GM19438 (cell line): ENCODE data around the gene ZMYM2.

Source experiments
- ATAC-seq: cut with Tn5 transposase; IDR thresholded peaks from one replicate; pipeline ENCODE4 v1.9.1; 2021; ENCODE audit warnings: low read depth; ENCODE audit not compliant: unreplicated experiment

The ZMYM2 gene

GRCh38 chr13:20130012-20130411, 171.5 kb downstream of the ZMYM2 start:
- no peak for ATAC-seq

DNA sequence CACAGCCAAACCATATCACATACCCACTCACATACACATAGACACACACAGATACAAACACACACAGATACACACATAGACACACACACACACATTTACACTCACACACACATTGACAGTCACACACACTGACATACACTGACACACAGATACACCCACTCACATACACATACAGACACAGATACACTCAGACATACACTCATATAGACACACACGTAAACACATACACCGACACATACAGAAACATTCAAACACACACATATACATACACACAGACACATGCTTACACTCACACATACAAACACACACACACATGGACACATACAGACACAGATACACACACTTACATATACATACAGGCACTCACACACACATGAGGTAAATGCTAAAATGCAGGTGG, 172.1 kb downstream of the ZMYM2 start:
- ATAC-seq, result no peak

- no peak for ATAC-seq
These were observed 172.7 kb downstream of the ZMYM2 start for GRCh38 chr13:20131057-20131832.

DNA sequence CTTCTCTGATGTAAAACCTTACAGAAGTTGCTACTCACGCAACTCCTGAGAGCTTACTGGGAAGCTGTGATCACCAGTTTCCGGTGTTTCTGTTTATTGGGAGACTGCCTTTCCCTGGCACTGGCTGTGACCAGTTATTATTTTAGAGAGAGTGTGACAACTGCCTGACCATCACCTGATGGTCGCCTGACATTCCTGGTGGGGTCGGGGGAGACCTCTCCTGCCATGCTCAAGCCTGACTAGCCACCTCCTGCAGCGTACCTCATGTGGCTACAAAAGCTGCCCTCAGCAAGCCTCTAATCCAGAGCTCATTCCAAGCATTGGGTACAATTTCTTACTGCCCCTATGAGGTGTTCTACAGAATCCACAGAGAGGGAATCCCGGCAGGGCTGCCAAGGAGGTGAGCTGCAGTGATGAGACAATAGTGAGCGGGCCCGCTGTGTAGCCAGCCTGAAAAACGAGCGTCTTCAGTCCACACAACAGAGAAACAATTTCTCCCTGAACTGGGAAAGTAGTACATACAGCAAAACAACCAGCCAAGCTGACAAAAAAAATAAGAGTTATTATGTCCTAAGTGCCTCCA, 173.6 kb downstream of the ZMYM2 start:
- no peak for ATAC-seq

DNA sequence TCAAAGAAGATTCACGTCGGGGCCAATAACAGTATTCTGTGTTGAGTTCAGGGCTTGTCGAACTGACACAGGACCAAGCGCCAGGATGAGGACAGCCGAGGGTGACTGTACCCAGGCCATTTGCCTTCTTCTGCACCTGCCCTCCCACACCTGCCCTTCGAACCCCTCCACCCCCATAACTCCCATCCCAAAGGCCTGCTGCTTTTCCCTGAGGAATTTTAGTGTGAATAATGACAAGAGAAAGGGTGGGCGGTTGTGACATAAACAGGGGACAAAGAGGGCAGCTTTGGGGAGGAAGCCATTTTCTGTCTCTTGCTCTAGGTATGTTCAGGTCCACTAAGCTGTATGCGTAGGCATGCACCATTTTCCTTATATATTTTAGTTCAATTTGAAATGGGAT, 176.2 kb downstream of the ZMYM2 start:
- no peak for ATAC-seq

DNA sequence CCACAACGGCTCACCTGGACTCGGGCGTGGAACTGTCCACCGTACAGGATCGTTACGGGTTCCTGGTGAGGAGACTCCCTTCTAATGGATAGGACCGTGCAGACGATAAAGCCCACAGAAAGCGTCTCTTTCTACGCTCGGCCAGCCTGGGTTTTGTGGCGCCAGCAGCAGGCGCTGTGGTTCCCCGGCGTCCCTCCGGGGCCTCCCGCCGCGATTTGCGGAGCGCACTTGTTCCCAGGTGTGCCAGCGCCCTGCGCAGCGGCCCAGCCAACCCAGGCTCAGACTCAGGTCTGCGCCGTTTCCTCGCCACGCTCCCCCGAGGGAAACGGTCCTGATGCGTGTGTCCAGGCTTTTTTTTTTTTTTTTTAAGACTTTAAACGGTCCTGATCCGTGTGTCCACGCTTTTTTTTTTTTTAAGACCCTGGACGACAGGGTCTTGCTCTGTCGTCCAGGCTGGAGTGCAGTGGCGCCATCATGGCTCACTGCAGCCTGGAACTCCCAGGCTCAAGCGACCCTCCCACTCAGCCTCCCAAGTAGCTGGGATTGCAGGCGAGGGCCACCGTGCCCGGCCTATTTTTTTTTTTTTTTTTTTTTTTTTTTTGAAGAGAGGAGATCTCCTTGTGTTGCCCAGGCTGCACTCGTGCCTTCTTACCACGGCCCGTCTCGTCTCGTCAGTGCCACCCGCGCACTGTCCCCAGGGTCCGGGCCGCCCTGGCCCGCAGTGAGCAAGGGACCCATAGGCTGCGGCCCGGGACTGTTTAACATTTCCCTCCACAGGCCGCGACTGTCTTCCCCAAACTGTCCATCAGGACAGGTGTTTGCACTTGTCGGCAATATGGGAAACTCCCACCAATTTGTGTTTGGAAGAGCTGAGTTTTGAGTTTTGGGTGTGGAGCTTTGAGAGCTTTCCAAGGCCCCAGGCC, 178.5 kb downstream of the ZMYM2 start:
- ATAC-seq, result peak; percentile 70

- no peak for ATAC-seq
These were observed 179.3 kb downstream of the ZMYM2 start for GRCh38 chr13:20137875-20138274.

GRCh38 chr13:20140487-20140886, 182.0 kb downstream of the ZMYM2 start:
- ATAC-seq, result no peak
